Endothelial cell of umbilical vein (primary cell): ENCODE results near the gene EIF5A2. TPM values are rescaled to one million over a fixed set of nuclear protein-coding genes. Genes with fewer than 3 reads are reported as not detected.

Experiments used
- BruUV-seq: library from RNA; stranded (reverse); fragments of 400-500 nt; replicated peaks from 2 replicates; lab custom pipeline; 2021; lab: Mats Ljungman, UMichigan
- CTCF ChIA-PET: fragments of 300-600, 350-600 bp; sonication (Branson Sonifier 250); formaldehyde crosslinking; loops from one replicate; lab custom pipeline; 2021; ENCODE audit warnings: antibody characterized with exemption, inconsistent platforms; lab: Charles Lee
- POLR2A ChIA-PET: fragments of 300-600, 350-600 bp; sonication (Branson Sonifier 250); formaldehyde crosslinking; loops from one replicate; lab custom pipeline; 2021; ENCODE audit warnings: antibody characterized with exemption, inconsistent platforms; lab: Charles Lee
- DNase-seq: peaks from one replicate; pipeline ENCODE4 v3.0.0-alpha.2; 2011; ENCODE audit warnings: low read depth, low spot score
- FAIRE-seq: peaks from 2 replicates; lab custom pipeline; 2011; peaks lifted over from hg19 to GRCh38; lab: Jason Lieb, UNC
- H2AFZ ChIP-seq: 2 replicates; pipeline ENCODE4 v1.6.0; 2012; ENCODE audit warnings: low read depth, low read length, control low read depth, inconsistent platforms
- H3K27ac ChIP-seq: 2 replicates; pipeline ENCODE4 v1.5.1; 2011; ENCODE audit warnings: low read depth, mild to moderate bottlenecking, control low read depth, low read length, moderate library complexity; ENCODE audit not compliant: insufficient read depth
- H3K27me3 ChIP-seq, 2 experiments: 2 replicates each; pipeline versions ENCODE4 v1.6.0 to v1.6.1; 2011; ENCODE audit warnings: low read length in 2 of 2, mixed read lengths in 1 of 2; ENCODE audit not compliant: control insufficient read depth in 2 of 2, insufficient read depth in 2 of 2
- H3K36me3 ChIP-seq, 2 experiments: 2 replicates in 1 of 2; 3 replicates in 1 of 2; pipeline ENCODE4 v1.5.1; 2011; ENCODE audit warnings: low read length in 2 of 2, mild to moderate bottlenecking in 1 of 2, moderate library complexity in 1 of 2; ENCODE audit not compliant: control insufficient read depth in 2 of 2, insufficient read depth in 2 of 2; ENCODE audit errors: extremely low read depth in 1 of 2
- H3K4me1 ChIP-seq: 3 replicates; pipeline ENCODE4 v1.5.1; 2011; ENCODE audit warnings: mild to moderate bottlenecking, low read length; ENCODE audit not compliant: control insufficient read depth, insufficient read depth; ENCODE audit errors: extremely low read depth
- H3K4me2 ChIP-seq: 2 replicates; pipeline ENCODE4 v1.6.1; 2011; ENCODE audit warnings: low read length, control low read depth, mixed read lengths; ENCODE audit not compliant: insufficient read depth
- H3K4me3 ChIP-seq, 3 experiments: fragments of 200-600 bp in 1 of 3; sonication (generic), shearing (Covaris generic) in 1 of 3; replicated peaks in 1 of 3; 2 replicates each; pipeline ENCODE4 v1.5.1; 2011 to 2016; ENCODE audit warnings: control low read depth in 3 of 3, low read length in 3 of 3, mild to moderate bottlenecking in 2 of 3, inconsistent platforms in 1 of 3, low read depth in 1 of 3, moderate library complexity in 1 of 3; ENCODE audit not compliant: insufficient read depth in 1 of 3
- H3K79me2 ChIP-seq: 2 replicates; pipeline ENCODE4 v1.6.0; 2012; ENCODE audit warnings: low read length, inconsistent platforms; ENCODE audit not compliant: control insufficient read depth, insufficient read depth
- H3K9ac ChIP-seq: replicated peaks from 2 replicates; pipeline ENCODE3; 2011; ENCODE audit warnings: low read length, control low read depth; ENCODE audit not compliant: insufficient read depth; ENCODE audit errors: extremely low read depth
- H3K9me1 ChIP-seq: replicated peaks from 3 replicates; pipeline ENCODE4 v1.6.0; 2011; ENCODE audit warnings: mild to moderate bottlenecking, low read length; ENCODE audit not compliant: control insufficient read depth, insufficient read depth; ENCODE audit errors: extremely low read depth
- H3K9me3 ChIP-seq: replicated peaks from 2 replicates; pipeline ENCODE4 v1.5.1; 2012; ENCODE audit warnings: low read length, inconsistent platforms; ENCODE audit not compliant: control insufficient read depth, insufficient read depth
- H4K20me1 ChIP-seq: replicated peaks from 2 replicates; pipeline ENCODE3; 2011; ENCODE audit warnings: mild to moderate bottlenecking, low read length; ENCODE audit not compliant: control insufficient read depth, insufficient read depth; ENCODE audit errors: extremely low read depth
- CTCF ChIP-seq, 2 donors: IDR thresholded peaks; 1 replicate in 1 of 2; 2 replicates in 1 of 2; pipeline ENCODE4 v1.5.1; 2011; ENCODE audit warnings: low read length in 2 of 2, mild to moderate bottlenecking in 2 of 2, moderate library complexity in 2 of 2, control low read depth in 1 of 2, inconsistent platforms in 1 of 2, low read depth in 1 of 2; ENCODE audit not compliant: insufficient read depth in 1 of 2; ENCODE audit errors: extremely low read depth in 1 of 2
- GATA2 ChIP-seq: IDR thresholded peaks from 2 replicates; pipeline ENCODE4 v1.7.0; 2011; ENCODE audit warnings: low read depth, mild to moderate bottlenecking, moderate library complexity, mixed read lengths, low read length; ENCODE audit not compliant: insufficient read length, insufficient read depth
- JUN ChIP-seq: IDR thresholded peaks from 2 replicates; pipeline ENCODE4 v1.6.1; 2011; ENCODE audit warnings: borderline replicate concordance, low read depth; ENCODE audit not compliant: insufficient read length, insufficient read depth
- MAX ChIP-seq: IDR thresholded peaks from 2 replicates; pipeline ENCODE4 v1.6.1; 2011; ENCODE audit not compliant: insufficient read depth, insufficient read length
- MYC ChIP-seq: IDR thresholded peaks from one replicate; pipeline ENCODE4 v1.6.1; 2011; ENCODE audit warnings: mild to moderate bottlenecking, low read depth, low read length
- POLR2A ChIP-seq: IDR thresholded peaks from 2 replicates; pipeline ENCODE4 v1.6.1; 2012; ENCODE audit warnings: low read depth, mild to moderate bottlenecking, control low read depth, low read length
- POLR2AphosphoS5 ChIP-seq: IDR thresholded peaks from 2 replicates; pipeline ENCODE4 v1.6.1; 2012; ENCODE audit warnings: low read depth, mild to moderate bottlenecking, control low read depth, low read length, moderate library complexity; ENCODE audit not compliant: insufficient read depth
- dilution Hi-C: fragments of 300-500 bp; cut with MboI; formaldehyde crosslinking; loops from one replicate; pipeline ENCODE4 v1.15.0; 2019; ENCODE audit warnings: low sequenced_read_pairs; ENCODE audit not compliant: extremely low pct_ligation_motif_present
- intact Hi-C: fragments of 100-400 bp; cut with micrococcal nuclease; formaldehyde crosslinking; loops from one replicate; pipeline ENCODE4 v1.10.0; 2022
- polyA plus RNA-seq, 4 experiments: library from polyadenylated mRNA; depleted of rRNA in 3 of 4; stranded (reverse) in 3 of 4; unstranded in 1 of 4; fragments of >200 nt; gene quantifications; 2 replicates each; pipeline versions ENCODE4 v1.2.1 to v1.2.3, GENCODE V29; 2011 to 2012; ENCODE audit warnings: missing spikeins in 1 of 4
- total RNA-seq: library from RNA; stranded (reverse); gene quantifications from 2 replicates; pipeline ENCODE4 v1.2.3, GENCODE V29; 2021

The EIF5A2 gene
- total and polyA plus RNA-seq, 2 donors (not counting 3 experiments of a cell fraction or from before 2014, with no cell fraction given): 3.7 to 10.9 TPM

DNA sequence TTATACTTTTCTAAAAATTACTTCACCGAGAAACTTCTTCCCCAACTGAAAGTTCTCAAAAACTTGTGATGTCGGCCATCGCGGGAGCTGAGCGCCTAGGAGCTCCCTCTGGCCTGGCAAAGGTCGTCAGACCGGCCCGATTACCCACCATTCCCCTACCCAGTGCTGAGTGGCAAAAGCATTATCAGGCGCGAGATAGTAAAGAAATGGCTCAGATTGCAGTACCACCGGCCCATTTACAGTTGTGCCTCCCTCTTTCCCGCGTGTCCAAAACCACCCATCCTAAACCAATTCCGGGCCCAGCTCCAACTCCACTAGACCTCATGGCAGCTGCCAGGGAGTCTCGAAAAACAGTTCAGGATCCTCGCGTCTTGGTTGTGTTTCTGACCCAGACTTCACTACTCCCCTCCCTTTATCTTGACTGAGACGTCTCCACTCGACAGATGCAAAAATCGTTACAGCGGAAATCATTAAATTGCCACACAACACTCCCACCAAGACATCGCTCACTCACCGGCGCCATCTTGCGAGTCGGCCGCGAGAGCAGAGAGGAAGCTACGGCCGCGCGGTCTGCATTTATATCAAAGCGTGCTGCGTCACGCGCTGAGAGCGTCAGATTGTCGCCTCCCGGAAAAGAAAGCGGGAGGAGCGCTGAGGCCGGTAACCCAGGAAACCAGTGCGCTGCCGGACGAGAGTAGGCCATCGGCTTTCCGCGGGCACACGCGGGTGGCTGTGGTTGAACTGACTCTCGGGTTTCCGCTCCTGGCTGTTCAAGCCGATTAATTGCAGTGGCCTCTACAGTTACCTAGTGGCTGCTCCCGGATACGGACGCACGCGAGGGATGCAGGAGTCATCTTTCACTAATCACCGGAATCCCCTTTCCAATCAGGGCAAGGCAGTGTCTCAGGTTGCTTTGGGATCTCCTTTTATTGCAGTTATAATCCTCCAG is 38.5 kb downstream of the EIF5A2 start, which contains the start of gene RPL22L1:
TSS of gene RPL22L1 (minus strand) at position 551 of the 949 bp plus-strand sequence. CDS start at position 523, 28 bp downstream.
- ChIA-PET CTCF (interaction anchor here (0.6 to 2.1 kb wide), 5 partner anchors 58 to 456 kb away, joined by 3 to 8 read pairs (median 3); partner anchors contain the start of gene CLDN11), POLR2A (interaction anchor here (0.6 to 1.5 kb wide), 5 partner anchors 32 to 186 kb away, joined by 3 to 7 read pairs (median 3); partner anchors contain the start of gene EIF5A2)
- FAIRE-seq: peak; percentile 97

More for the DNA sequence above, 38.5 kb downstream of the EIF5A2 start, which contains the start of gene RPL22L1:
- Histone ChIP-seq H2AFZ (peak within 1 kb of the TSS; percentile 52), H3K27me3 (no peaks in the 10 kb centered on the region), H4K20me1 (no peaks in the 10 kb centered on the region), H3K9me3 (no peaks in the 10 kb centered on the region), H3K4me1 (peaks cover 21% of the 10 kb centered on the region), H3K9ac (peak within 1 kb of the TSS; percentile 98), H3K4me2 (peak within 1 kb of the TSS; percentile 94), H3K4me3 (peak within 1 kb of the TSS; percentile 79 to 94 (median 84)), H3K36me3 (peaks cover 13 to 14% of the 10 kb centered on the region in 2 experiments), H3K27ac (peak within 1 kb of the TSS; percentile 87), H3K79me2 (peaks cover 28% of the 10 kb centered on the region), H3K9me1 (no peaks in the 10 kb centered on the region)
- DNase-seq: peak; percentile 94
- peak in 1 of 2 donors; percentile 13 for TF ChIP-seq CTCF (IDR thresholded peaks at IDR 0.05; ENCODE audit: extremely low read depth in 1 of 2, insufficient read depth in 1 of 2, low read depth in 1 of 2, low read length in 2 of 2)
- TF ChIP-seq GATA2: no peak
- TF ChIP-seq POLR2AphosphoS5: peak; percentile 100
- TF ChIP-seq POLR2A: peak; percentile 99
- TF ChIP-seq MYC: peak; percentile 47
- TF ChIP-seq JUN: no peak
- peak; percentile 69 for TF ChIP-seq MAX
- TSS peak; percentile 93 for BruUV-seq
- intact Hi-C loops: loop anchor here (1.0 to 5.0 kb wide), 2 partner anchors 38 to 458 kb away; partner anchors contain the start of gene EIF5A2
- dilution Hi-C loops: no loop called here
